Measurements from ENCODE around the gene ZACN.

The ZACN gene

GRCh38 chr17:76131692-76132573 is 53.0 kb downstream of the ZACN start:
- DNase-seq (ENCODE audit: low spot score) = no peak

All from AG08395 (cell line).